H9 (cell line): Measurements from ENCODE around the gene MYO7B. TPM values are rescaled to one million over a fixed set of nuclear protein-coding genes. Genes with fewer than 3 reads are reported as not detected.

Experiments
- DNase-seq: peaks from one replicate; pipeline ENCODE4 v3.0.0-alpha.2; 2017
- H2AFZ ChIP-seq: one replicate; pipeline ENCODE4 v1.6.1; 2013; ENCODE audit warnings: mild to moderate bottlenecking, low read length, control low read depth, moderate library complexity
- H2AK5ac ChIP-seq: 2 replicates; pipeline ENCODE4 v1.6.1; 2013; ENCODE audit warnings: low read length, control low read depth, mixed read lengths; ENCODE audit not compliant: insufficient read length
- H2BK120ac ChIP-seq: one replicate; pipeline ENCODE4 v1.6.1; 2013; ENCODE audit warnings: low read depth, mild to moderate bottlenecking, low read length, control low read depth, inconsistent platforms; ENCODE audit not compliant: poor library complexity, severe bottlenecking
- H2BK12ac ChIP-seq: 2 replicates; pipeline ENCODE4 v1.6.1; 2013; ENCODE audit warnings: low read length, control low read depth, mixed read lengths, low read depth; ENCODE audit not compliant: insufficient read length
- H2BK15ac ChIP-seq: 2 replicates; pipeline ENCODE4 v1.6.1; 2013; ENCODE audit warnings: low read depth, low read length, control low read depth
- H2BK20ac ChIP-seq: one replicate; pipeline ENCODE4 v1.6.1; 2013; ENCODE audit warnings: low read depth, mild to moderate bottlenecking, low read length, control low read depth, inconsistent platforms; ENCODE audit not compliant: poor library complexity, severe bottlenecking
- H2BK5ac ChIP-seq: 2 replicates; pipeline ENCODE4 v1.6.1; 2013; ENCODE audit warnings: low read length, control low read depth, mixed read lengths; ENCODE audit not compliant: insufficient read length
- H3K14ac ChIP-seq: 2 replicates; pipeline ENCODE4 v1.6.1; 2013; ENCODE audit warnings: low read length, control low read depth; ENCODE audit not compliant: insufficient read depth
- H3K18ac ChIP-seq: 2 replicates; pipeline ENCODE4 v1.6.1; 2013; ENCODE audit warnings: low read depth, mild to moderate bottlenecking, mixed read lengths, low read length, control low read depth; ENCODE audit not compliant: insufficient read length
- H3K23ac ChIP-seq: 2 replicates; pipeline ENCODE4 v1.6.1; 2013; ENCODE audit warnings: low read length, control low read depth, mixed read lengths, low read depth; ENCODE audit not compliant: insufficient read length
- H3K23me2 ChIP-seq: 2 replicates; pipeline ENCODE4 v1.6.1; 2013; ENCODE audit warnings: low read depth, mild to moderate bottlenecking, mixed read lengths, low read length, control low read depth; ENCODE audit not compliant: insufficient read length, poor library complexity, severe bottlenecking
- H3K27ac ChIP-seq: 2 replicates; pipeline ENCODE4 v1.5.1; 2013; ENCODE audit warnings: low read length, control low read depth, mixed read lengths, low read depth; ENCODE audit not compliant: insufficient read length
- H3K27me3 ChIP-seq: 2 replicates; pipeline ENCODE4 v1.6.1; 2013; ENCODE audit warnings: low read length, control low read depth, inconsistent platforms; ENCODE audit not compliant: insufficient read depth
- H3K4ac ChIP-seq: 2 replicates; pipeline ENCODE4 v1.6.1; 2013; ENCODE audit warnings: low read depth, mild to moderate bottlenecking, control low read depth, inconsistent platforms, low read length, moderate library complexity
- H3K4me1 ChIP-seq: 2 replicates; pipeline ENCODE4 v1.6.1; 2013; ENCODE audit warnings: low read length, control low read depth, inconsistent platforms; ENCODE audit not compliant: insufficient read depth
- H3K4me2 ChIP-seq: 2 replicates; pipeline ENCODE4 v1.6.1; 2013; ENCODE audit warnings: low read length, control low read depth, mixed read lengths; ENCODE audit not compliant: insufficient read length, insufficient read depth
- H3K56ac ChIP-seq: 2 replicates; pipeline ENCODE4 v1.6.1; 2013; ENCODE audit warnings: low read depth, mild to moderate bottlenecking, mixed read lengths, low read length, control low read depth; ENCODE audit not compliant: insufficient read length
- H3K79me1 ChIP-seq: 2 replicates; pipeline ENCODE4 v1.6.1; 2013; ENCODE audit warnings: low read depth, mild to moderate bottlenecking, moderate library complexity, low read length, control low read depth, inconsistent platforms; ENCODE audit not compliant: insufficient read depth, poor library complexity, severe bottlenecking
- H3K79me2 ChIP-seq: 2 replicates; pipeline ENCODE4 v1.6.1; 2013; ENCODE audit warnings: low read length, control low read depth, inconsistent platforms; ENCODE audit not compliant: insufficient read depth
- H3K9ac ChIP-seq: 2 replicates; pipeline ENCODE4 v1.6.1; 2013; ENCODE audit warnings: low read length, control low read depth, mixed read lengths; ENCODE audit not compliant: insufficient read length; ENCODE audit errors: extremely low read depth
- H3K9me3 ChIP-seq: one replicate; pipeline ENCODE4 v1.6.1; 2013; ENCODE audit warnings: low read depth, low read length, inconsistent platforms; ENCODE audit not compliant: control insufficient read depth
- H3T11ph ChIP-seq: one replicate; pipeline ENCODE4 v1.6.1; 2013; ENCODE audit warnings: mild to moderate bottlenecking, low read length, control low read depth, inconsistent platforms
- H4K20me1 ChIP-seq: one replicate; pipeline ENCODE4 v1.6.1; 2013; ENCODE audit not compliant: control insufficient read depth, insufficient read length, insufficient read depth
- H4K5ac ChIP-seq: 2 replicates; pipeline ENCODE4 v1.6.1; 2013; ENCODE audit warnings: low read depth, mild to moderate bottlenecking, mixed read lengths, low read length, control low read depth; ENCODE audit not compliant: insufficient read length
- H4K8ac ChIP-seq: replicated peaks from 2 replicates; pipeline ENCODE4 v1.6.1; 2013; ENCODE audit warnings: low read length, control low read depth, mixed read lengths, low read depth; ENCODE audit not compliant: insufficient read length
- H4K91ac ChIP-seq: 2 replicates; pipeline ENCODE4 v1.6.1; 2013; ENCODE audit warnings: low read depth, mild to moderate bottlenecking, moderate library complexity, mixed read lengths, low read length, control low read depth; ENCODE audit not compliant: insufficient read length
- H3K27ac Mint-ChIP-seq, 3 experiments: 2 replicates in 2 of 3; 3 replicates in 1 of 3; pipeline ENCODE4 v1.8.0; 2020 to 2021; ENCODE audit warnings: mixed read lengths in 3 of 3, mild to moderate bottlenecking in 1 of 3, moderate library complexity in 1 of 3
- H3K27me3 Mint-ChIP-seq: 2 replicates; pipeline ENCODE4 v1.8.0; 2021; ENCODE audit warnings: low read depth, mild to moderate bottlenecking, moderate library complexity, mixed read lengths
- H3K36me3 Mint-ChIP-seq, 3 experiments: 2 replicates in 2 of 3; 3 replicates in 1 of 3; pipeline ENCODE4 v1.8.0; 2020 to 2021; ENCODE audit warnings: low read depth in 3 of 3, mixed read lengths in 3 of 3; ENCODE audit not compliant: insufficient read depth in 1 of 3
- H3K4me1 Mint-ChIP-seq, 2 experiments: 2 replicates each; pipeline ENCODE4 v1.8.0; 2020; ENCODE audit warnings: mixed read lengths in 2 of 2
- H3K4me3 Mint-ChIP-seq, 2 experiments: 2 replicates in 1 of 2; 3 replicates in 1 of 2; pipeline ENCODE4 v1.8.0; 2020 to 2021; ENCODE audit warnings: mild to moderate bottlenecking in 2 of 2, mixed read lengths in 2 of 2, moderate library complexity in 1 of 2
- H3K9me3 Mint-ChIP-seq, 2 experiments: 2 replicates in 1 of 2; 3 replicates in 1 of 2; pipeline ENCODE4 v1.8.0; 2020; ENCODE audit warnings: mild to moderate bottlenecking in 2 of 2, mixed read lengths in 2 of 2, moderate library complexity in 1 of 2
- CTCF ChIP-seq: fragments of 200-600 bp; sonication (generic); conservative IDR thresholded peaks from 3 replicates; pipeline ENCODE4 v1.8.0; 2021; ENCODE audit warnings: antibody characterized with exemption, mild to moderate bottlenecking
- WGBS: extraction: QIAGEN DNeasy Blood & Tissue Kit; methylation state at CpG from one replicate; pipeline ENCODE4 v1.1.7; 2013; ENCODE audit warnings: missing lambda C conversion rate, low lambda C conversion rate, mixed read lengths; ENCODE audit not compliant: insufficient read length; ENCODE audit errors: extremely low coverage; 5-methylcytosine and 5-hydroxymethylcytosine counted together
- total RNA-seq: library from RNA; stranded (reverse); gene quantifications from 2 replicates; pipeline ENCODE4 v1.2.1, GENCODE V29; 2021

Gene MYO7B
- total RNA-seq, 1 experiment from 2014 or later: not detected

DNA sequence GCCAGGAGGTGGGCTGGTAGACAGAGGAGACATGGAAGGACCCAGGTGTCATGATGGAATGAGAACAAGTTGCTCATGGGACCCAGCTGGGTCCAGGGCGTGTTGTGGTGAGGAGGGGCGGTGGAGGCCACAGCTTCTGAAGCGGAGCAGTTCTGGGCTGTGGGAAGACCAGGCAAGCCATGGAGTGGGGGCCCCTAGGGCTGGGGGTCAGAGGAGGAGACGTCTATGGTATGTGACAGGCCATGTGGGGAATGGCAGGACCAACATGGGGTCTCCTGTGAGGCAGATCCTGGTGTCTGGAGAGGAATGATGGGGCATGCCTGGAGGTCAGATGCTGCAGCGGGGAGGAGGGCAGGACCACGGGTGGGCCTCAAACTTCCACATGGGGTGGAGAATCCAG, 16.9 kb downstream of the MYO7B start:
- Mint-ChIP-seq H3K9me3 (no peaks in the 10 kb centered on the region), H3K27ac (peak overlapping the region in 1 of 3 experiments; percentile 9; a peak in 1 of 7 replicates), H3K4me1 (peaks cover 0 to 7% of the 10 kb centered on the region in 2 experiments; a peak in 1 of 4 replicates), H3K4me3 (no peak overlapping the region; a peak in 1 of 5 replicates), H3K27me3 (peaks cover 31% of the 10 kb centered on the region), H3K36me3 (no peaks in the 10 kb centered on the region)
- TF ChIP-seq CTCF: no peak
- Histone ChIP-seq H2BK5ac (no peak overlapping the region), H3K23me2 (no peaks in the 10 kb centered on the region), H2BK120ac (no peak overlapping the region), H3K9me3 (no peaks in the 10 kb centered on the region), H2AFZ (no peak overlapping the region), H3K4me2 (no peak overlapping the region), H3K79me1 (no peaks in the 10 kb centered on the region), H3K56ac (no peak overlapping the region), H2AK5ac (no peak overlapping the region), H3K9ac (no peak overlapping the region), H3K27ac (no peak overlapping the region), H4K8ac (no peak overlapping the region), H4K91ac (no peak overlapping the region), H3K23ac (no peak overlapping the region), H3K4ac (no peak overlapping the region), H3K18ac (no peak overlapping the region), H4K20me1 (no peaks in the 10 kb centered on the region), H3T11ph (no peak overlapping the region), H3K4me1 (no peaks in the 10 kb centered on the region), H2BK12ac (no peak overlapping the region), H2BK20ac (no peak overlapping the region), H3K79me2 (no peaks in the 10 kb centered on the region), H4K5ac (no peak overlapping the region), H2BK15ac (no peak overlapping the region), H3K14ac (no peak overlapping the region), H3K27me3 (no peaks in the 10 kb centered on the region)
- no peak for DNase-seq
- no CpG with 5 or more reads among the region's 6 CpGs for WGBS
